Lower lobe of right lung (tissue), 2 donors: ENCODE measurements around the gene KIF15. TPM values are rescaled to one million over a fixed set of nuclear protein-coding genes. Genes with fewer than 3 reads are reported as not detected.

Source experiments
- ATAC-seq, 2 donors: fragments of 200-7000 bp; cut with Tn5 transposase; one replicate each; pipeline ENCODE4 v1.9.1; 2020 to 2022; ENCODE audit warnings: mild to moderate bottlenecking in 2 of 2, moderate library complexity in 2 of 2
- DNase-seq: peaks from one replicate; pipeline ENCODE4 v3.0.0-alpha.2; 2020
- H3K27ac ChIP-seq: fragments of 200-600 bp; one replicate; pipeline ENCODE4 v1.8.0; 2022
- H3K27me3 ChIP-seq: fragments of 200-600 bp; one replicate; pipeline ENCODE4 v1.8.0; 2022; ENCODE audit warnings: low read depth
- H3K36me3 ChIP-seq: fragments of 200-600 bp; one replicate; pipeline ENCODE4 v1.8.0; 2022; ENCODE audit warnings: mild to moderate bottlenecking
- H3K4me1 ChIP-seq: fragments of 200-600 bp; one replicate; pipeline ENCODE4 v1.8.0; 2022
- H3K4me3 ChIP-seq: fragments of 200-600 bp; one replicate; pipeline ENCODE4 v1.8.0; 2022; ENCODE audit warnings: mild to moderate bottlenecking
- H3K9me3 ChIP-seq: fragments of 200-600 bp; one replicate; pipeline ENCODE4 v1.8.0; 2022
- intact Hi-C: fragments of 100-400 bp; cut with DNase I; formaldehyde crosslinking; loops from one replicate; pipeline ENCODE4 v1.11.0; 2022
- total RNA-seq: library from RNA; stranded (reverse); fragmentation: NEBNext Ultra II Directional; extraction: Animal tissue kit (Norgen Biotek cat#: 25700); gene quantifications from one replicate; pipeline ENCODE4 v1.2.1, GENCODE V29; 2021
- TF ChIP-seq, protein P1 (sequence below): fragments of 200-600 bp; IDR thresholded peaks from one replicate; pipeline ENCODE4 v1.8.0; 2022; ENCODE audit warnings: antibody characterized with exemption, mild to moderate bottlenecking
- donor health status: DM: no; HTN: yes; CAD: no; lungs with severe emphysema.

Gene KIF15
- total RNA-seq, 1 donor from 2014 or later, result 1.3 TPM

DNA sequence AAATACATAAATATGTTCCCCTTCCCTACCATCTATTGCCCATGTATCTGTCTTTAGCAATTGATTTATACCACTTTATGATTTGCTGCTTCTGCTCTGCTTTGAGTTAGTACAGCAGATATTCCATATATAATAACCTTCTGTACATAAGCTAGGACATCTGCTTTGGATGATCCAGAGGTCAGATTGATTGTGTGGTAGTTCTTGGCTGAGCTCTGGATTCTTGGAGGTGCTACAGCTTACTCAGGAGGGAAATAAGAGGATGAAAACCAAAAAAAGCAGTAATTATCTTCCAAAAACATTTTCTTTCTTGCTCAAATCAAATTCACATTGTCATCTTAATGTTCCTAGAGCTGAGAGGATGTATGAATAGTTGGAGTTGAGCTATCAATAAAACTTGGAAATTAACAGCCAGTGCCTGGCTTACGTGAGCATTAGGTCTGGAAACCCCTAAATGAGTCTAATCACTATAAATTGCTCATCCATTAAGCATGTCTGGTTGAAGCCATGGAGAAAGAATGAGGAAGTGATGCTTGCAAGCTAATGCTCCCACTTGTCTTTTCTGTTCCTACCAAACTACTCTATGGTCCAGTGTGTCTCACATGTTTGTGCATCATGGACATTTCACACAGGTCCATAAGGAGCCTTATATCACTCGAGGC lies 63.8 kb downstream of the KIF15 start:
- H3K27me3 ChIP-seq, result no peaks in the 10 kb centered on the region
- no peaks in the 10 kb centered on the region for H3K9me3 ChIP-seq
- ATAC-seq, result no peak
- DNase-seq, result no peak
- intact Hi-C loops, result no loop called here
- H3K36me3 ChIP-seq, result no peaks in the 10 kb centered on the region
- no peaks in the 10 kb centered on the region for H3K4me1 ChIP-seq
- H3K4me3 ChIP-seq, result no peak overlapping the region
- H3K27ac ChIP-seq, result no peak overlapping the region
- TF ChIP-seq, protein P1, sequence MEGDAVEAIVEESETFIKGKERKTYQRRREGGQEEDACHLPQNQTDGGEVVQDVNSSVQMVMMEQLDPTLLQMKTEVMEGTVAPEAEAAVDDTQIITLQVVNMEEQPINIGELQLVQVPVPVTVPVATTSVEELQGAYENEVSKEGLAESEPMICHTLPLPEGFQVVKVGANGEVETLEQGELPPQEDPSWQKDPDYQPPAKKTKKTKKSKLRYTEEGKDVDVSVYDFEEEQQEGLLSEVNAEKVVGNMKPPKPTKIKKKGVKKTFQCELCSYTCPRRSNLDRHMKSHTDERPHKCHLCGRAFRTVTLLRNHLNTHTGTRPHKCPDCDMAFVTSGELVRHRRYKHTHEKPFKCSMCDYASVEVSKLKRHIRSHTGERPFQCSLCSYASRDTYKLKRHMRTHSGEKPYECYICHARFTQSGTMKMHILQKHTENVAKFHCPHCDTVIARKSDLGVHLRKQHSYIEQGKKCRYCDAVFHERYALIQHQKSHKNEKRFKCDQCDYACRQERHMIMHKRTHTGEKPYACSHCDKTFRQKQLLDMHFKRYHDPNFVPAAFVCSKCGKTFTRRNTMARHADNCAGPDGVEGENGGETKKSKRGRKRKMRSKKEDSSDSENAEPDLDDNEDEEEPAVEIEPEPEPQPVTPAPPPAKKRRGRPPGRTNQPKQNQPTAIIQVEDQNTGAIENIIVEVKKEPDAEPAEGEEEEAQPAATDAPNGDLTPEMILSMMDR, result no peak

DNA sequence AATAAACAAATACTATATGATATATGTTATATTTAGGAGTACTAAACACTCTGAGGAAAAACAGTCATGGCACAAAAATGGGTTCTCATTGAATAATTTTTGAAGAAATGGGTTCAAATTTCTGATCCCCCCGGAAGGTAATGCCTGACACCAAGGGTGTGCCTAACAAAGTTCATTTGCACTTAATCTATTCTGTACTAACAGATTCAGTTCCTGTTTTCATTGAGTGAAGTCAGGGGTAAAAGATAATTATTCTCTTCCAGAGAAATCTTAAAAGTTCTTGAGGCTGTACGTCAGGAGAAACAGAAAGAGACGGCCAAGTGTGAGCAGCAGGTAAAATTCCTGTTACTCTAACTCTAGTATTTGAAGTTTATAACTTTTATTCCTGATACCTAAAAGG lies 65.6 kb downstream of the KIF15 start:
- ATAC-seq, result no peak
- no peak overlapping the region for H3K27ac ChIP-seq

DNA sequence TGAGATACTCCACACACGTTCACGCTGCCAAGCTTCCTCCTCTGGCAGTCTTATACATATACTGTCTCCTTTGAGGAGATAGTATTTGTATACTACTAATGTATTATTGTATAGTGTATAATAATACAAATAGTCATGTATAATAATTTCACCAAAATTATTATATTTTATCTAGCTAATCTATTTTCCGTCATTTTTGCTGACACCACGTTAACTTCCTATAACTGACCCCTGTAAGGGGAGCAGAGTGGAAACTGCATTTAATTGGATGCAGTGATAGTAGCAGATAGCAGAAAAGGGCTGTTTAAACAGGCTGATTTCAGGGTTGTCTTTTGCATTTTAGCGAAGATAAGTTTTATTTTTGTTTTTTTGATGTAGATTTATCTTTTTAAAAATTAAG lies 69.6 kb downstream of the KIF15 start:
- TF ChIP-seq, protein P1, result no peak
- Histone ChIP-seq H3K27ac (no peak overlapping the region), H3K36me3 (no peaks in the 10 kb centered on the region), H3K9me3 (peaks cover 5% of the 10 kb centered on the region), H3K27me3 (no peaks in the 10 kb centered on the region), H3K4me1 (no peaks in the 10 kb centered on the region), H3K4me3 (no peak overlapping the region)
- no peak for ATAC-seq
- intact Hi-C loops, result no loop called here
- no peak for DNase-seq

More for the DNA sequence above, 65.6 kb downstream of the KIF15 start:
- no peaks in the 10 kb centered on the region for H3K4me1 ChIP-seq
- H3K9me3 ChIP-seq, result no peaks in the 10 kb centered on the region
- DNase-seq, result no peak
- H3K27me3 ChIP-seq, result no peaks in the 10 kb centered on the region
- no peak overlapping the region for H3K4me3 ChIP-seq
- H3K36me3 ChIP-seq, result no peaks in the 10 kb centered on the region
- intact Hi-C loops, result no loop called here
- TF ChIP-seq, protein P1, result no peak

DNA sequence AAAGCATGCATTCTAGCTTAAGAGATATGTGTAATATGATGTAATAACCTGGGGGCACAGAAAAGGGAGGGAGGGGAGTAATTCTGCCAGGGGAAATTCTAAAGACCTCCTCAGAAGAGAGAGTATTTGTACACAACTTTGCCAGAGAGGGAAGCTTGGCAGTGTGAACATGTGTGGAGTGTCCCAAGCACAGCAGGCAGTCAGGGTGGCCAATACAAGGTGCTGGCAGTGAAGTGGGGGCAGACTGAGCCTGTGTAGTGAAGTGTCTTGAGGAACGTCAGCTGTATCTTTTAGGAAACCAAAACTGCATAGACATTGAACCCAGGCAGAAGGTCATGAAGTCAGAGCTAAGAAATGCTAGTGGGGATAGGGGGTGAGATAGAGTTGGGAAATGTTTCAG lies 70.4 kb downstream of the KIF15 start:
- TF ChIP-seq, protein P1, result no peak
- ATAC-seq, result no peak
- Histone ChIP-seq H3K27me3 (no peaks in the 10 kb centered on the region), H3K4me3 (no peak overlapping the region), H3K36me3 (no peaks in the 10 kb centered on the region), H3K27ac (no peak overlapping the region), H3K9me3 (peaks cover 13% of the 10 kb centered on the region), H3K4me1 (no peaks in the 10 kb centered on the region)
- intact Hi-C loops, result no loop called here
- no peak for DNase-seq

DNA sequence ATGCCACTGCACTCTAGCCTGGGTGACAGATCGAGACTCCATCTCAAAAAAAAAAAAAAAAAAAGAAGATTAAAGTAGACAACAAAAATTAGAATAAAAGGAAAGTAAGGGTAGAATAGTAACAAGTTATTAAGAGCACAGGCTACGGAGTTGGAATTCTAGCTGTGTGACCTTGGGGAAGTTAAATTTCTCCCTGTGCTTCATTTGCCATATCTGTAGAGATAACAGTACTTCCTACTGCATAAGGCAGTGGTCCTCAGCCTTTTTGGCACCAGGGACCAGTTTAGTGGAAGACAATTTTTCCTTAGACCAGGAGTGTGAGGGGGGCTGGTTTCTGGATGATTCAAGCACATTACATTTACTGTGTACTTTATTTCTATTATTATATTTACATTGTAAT lies 71.4 kb downstream of the KIF15 start:
- H3K27ac ChIP-seq, result no peak overlapping the region
- ATAC-seq, result no peak
- peaks cover 17% of the 10 kb centered on the region for H3K9me3 ChIP-seq

More for the DNA sequence above, 71.4 kb downstream of the KIF15 start:
- DNase-seq, result no peak
- H3K4me1 ChIP-seq, result no peaks in the 10 kb centered on the region
- no peaks in the 10 kb centered on the region for H3K36me3 ChIP-seq
- TF ChIP-seq, protein P1, result no peak
- no peaks in the 10 kb centered on the region for H3K27me3 ChIP-seq
- intact Hi-C loops, result no loop called here
- H3K4me3 ChIP-seq, result no peak overlapping the region
